Measurements from ENCODE around the gene PTPN2. TPM values are rescaled to one million over a fixed set of nuclear protein-coding genes. Genes with fewer than 3 reads are reported as not detected.
"Not testable (repeated sequence)": the region's sequence is repeated elsewhere in the genome, so short reads cannot be mapped to it uniquely, and the experiment has no call there.

The PTPN2 gene
- polyA plus RNA-seq, 6 donors from 2014 or later, result 84.6 to 112 (median 99.1) TPM

DNA sequence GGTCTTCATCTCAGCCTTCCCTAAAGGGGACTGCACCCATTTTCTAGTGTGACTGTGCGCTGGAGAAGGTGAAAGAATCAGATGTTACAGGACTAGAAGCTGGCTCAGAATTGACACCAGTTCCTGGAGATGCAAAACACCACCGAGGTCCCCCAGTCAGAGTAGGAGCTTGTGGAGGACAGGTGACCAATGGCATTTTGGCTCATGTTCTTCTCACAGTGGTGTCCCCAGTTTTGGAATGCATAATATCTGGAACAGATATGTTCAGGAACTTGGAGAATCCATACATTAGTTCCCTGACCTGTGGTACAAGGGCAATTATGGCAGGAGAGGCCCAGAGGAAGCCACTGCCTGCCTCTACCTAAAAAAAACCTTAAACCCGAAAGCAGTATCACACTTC is 114.9 kb downstream of the PTPN2 start:
- no peak overlapping the region for H3K4me3 Mint-ChIP-seq
- H3K4me1 Mint-ChIP-seq, result no peaks in the 10 kb centered on the region
- ATAC-seq (ENCODE audit: low read depth in 2 of 2) (no peak), DNase-seq (no peak)
- H3K36me3 Mint-ChIP-seq, result no peaks in the 10 kb centered on the region
- no peaks in the 10 kb centered on the region for H3K27me3 Mint-ChIP-seq
- no peaks in the 10 kb centered on the region for H3K9me3 Mint-ChIP-seq
- no peak overlapping the region for H3K27ac Mint-ChIP-seq

DNA sequence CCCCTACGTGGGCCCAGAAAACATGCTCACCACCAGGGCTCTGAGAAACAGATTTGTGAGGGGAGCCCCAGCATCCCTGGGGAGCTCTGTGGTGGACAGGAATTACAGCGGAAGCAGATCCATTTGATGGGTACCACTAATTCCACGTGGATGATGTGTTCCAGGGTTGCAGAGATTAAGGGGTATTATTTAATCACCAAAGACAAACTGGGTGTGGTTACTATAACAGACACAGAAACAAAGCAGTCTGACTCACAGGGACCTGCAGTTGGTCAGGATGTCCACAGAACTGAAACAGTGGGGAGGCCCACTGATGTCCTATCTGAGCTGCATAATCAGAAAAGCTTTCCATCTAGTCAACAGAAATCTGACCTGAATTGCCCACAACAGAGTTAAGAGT is 115.4 kb downstream of the PTPN2 start:
- ATAC-seq (ENCODE audit: low read depth in 2 of 2) (no peak), DNase-seq (no peak)
- Mint-ChIP-seq H3K36me3 (no peaks in the 10 kb centered on the region), H3K9me3 (no peaks in the 10 kb centered on the region), H3K4me1 (no peaks in the 10 kb centered on the region), H3K27me3 (no peaks in the 10 kb centered on the region), H3K27ac (no peak overlapping the region), H3K4me3 (no peak overlapping the region)

DNA sequence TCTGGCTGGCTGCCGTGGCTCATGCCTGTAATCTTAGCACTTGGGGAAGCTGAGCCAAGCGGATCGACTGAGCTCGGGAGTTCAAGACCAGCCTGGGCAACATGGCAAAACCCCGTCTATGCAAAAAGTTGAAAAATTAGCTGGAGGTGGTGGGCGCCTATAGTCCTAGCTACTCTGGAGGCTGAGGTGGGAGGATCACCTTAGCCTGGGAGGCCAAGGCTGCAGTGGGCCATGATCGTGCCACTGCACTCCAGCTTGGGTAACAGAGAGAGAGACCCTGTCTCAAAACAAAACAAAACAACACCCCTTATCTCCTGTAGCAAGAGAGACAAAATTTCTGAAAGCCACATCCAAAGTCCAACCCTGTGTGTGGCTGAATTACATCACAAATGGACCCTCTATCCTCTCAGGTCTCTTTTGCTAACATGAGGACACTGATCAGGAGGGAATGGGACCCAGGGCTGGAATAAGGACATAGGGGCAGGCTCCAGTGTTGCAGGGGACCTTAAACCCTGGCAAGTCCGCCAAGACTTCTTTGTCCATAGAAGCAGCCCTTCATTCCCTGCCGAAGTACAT is 116.4 kb downstream of the PTPN2 start:
- Mint-ChIP-seq H3K27ac (no peak overlapping the region), H3K4me1 (no peaks in the 10 kb centered on the region), H3K36me3 (no peaks in the 10 kb centered on the region), H3K4me3 (no peak overlapping the region), H3K9me3 (no peaks in the 10 kb centered on the region), H3K27me3 (no peaks in the 10 kb centered on the region)
- no peak for DNase-seq
- ATAC-seq (ENCODE audit: low read depth in 2 of 2), result no peak

DNA sequence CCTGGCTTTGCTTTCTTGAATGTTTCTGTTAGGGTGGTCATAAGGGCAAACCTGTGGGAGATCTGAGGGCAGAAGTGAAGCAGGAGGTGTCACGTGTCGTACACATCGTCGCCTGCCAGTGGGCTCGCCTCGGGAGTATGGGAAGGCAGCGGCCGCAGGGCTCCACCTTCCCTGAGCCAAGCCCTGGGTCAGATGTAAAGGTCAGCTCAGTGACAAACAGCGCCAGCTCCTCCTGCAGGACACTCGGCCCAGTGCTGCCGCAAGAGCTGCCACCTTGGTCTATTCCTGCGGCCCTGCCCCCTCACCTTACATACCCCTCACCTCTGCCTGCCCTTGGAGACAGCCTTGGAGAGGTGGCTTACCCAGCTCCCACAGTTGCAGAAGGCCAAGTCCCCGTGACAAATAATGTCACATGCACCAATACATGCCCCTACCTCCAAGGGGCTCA is 117.0 kb downstream of the PTPN2 start:
- DNase-seq (no peak), ATAC-seq (ENCODE audit: low read depth in 2 of 2) (no peak)
- Mint-ChIP-seq H3K4me3 (no peak overlapping the region), H3K4me1 (no peaks in the 10 kb centered on the region), H3K27ac (no peak overlapping the region), H3K27me3 (no peaks in the 10 kb centered on the region), H3K9me3 (no peaks in the 10 kb centered on the region), H3K36me3 (no peaks in the 10 kb centered on the region)

DNA sequence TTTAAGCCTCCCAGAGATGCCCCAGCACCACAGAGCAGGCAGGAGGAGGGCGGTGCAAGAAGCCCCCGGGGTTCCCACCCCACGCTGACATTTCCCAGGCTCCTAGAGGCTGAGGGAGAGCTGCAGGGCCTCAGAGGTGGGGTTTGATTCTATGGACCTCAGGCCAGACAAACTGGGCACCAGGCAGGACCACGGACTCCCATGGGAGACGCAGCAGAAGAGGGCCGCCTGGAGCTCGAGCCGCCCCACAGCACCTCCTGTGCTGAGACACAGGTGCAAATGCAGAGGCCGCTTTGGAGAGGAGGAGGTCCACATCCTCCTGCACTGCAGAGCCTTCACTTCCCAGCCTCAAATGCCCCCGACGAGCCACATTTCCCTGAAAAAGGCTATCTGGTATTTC is 118.5 kb downstream of the PTPN2 start:
- DNase-seq (no peak), ATAC-seq (ENCODE audit: low read depth in 2 of 2) (no peak)
- Mint-ChIP-seq H3K36me3 (no peaks in the 10 kb centered on the region), H3K9me3 (no peaks in the 10 kb centered on the region), H3K27me3 (no peaks in the 10 kb centered on the region), H3K4me3 (peak overlapping the region in 1 of 8 donors; percentile 57), H3K27ac (peak overlapping the region in 1 of 6 donors; percentile 36), H3K4me1 (no peaks in the 10 kb centered on the region)

DNA sequence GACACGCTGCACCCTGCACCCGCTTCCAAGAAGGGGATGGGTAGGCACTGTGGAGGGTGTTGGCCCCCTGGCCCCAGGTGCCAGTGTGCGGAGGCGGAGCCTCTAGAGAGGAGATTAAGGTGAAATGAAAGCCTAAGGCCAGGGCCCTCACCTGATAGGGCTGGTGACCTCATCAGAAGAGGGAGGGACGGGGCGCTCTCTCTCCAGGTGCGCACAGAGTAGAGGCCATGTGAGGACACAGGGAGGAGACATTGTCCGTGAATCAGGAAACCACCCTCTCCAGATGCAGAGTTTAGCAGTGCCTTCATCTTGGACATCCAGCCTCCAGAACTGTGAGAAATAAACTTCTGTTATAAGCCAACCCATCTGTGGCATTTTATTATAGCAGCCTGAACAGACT is 118.9 kb downstream of the PTPN2 start:
- Mint-ChIP-seq H3K27ac (peak overlapping the region in 1 of 6 donors; percentile 36), H3K9me3 (peaks cover 0 to 2% (median 0%) of the 10 kb centered on the region in 7 donors), H3K27me3 (no peaks in the 10 kb centered on the region), H3K36me3 (no peaks in the 10 kb centered on the region), H3K4me3 (no peak overlapping the region), H3K4me1 (no peaks in the 10 kb centered on the region)
- DNase-seq (no peak), ATAC-seq (ENCODE audit: low read depth in 2 of 2) (no peak)

DNA sequence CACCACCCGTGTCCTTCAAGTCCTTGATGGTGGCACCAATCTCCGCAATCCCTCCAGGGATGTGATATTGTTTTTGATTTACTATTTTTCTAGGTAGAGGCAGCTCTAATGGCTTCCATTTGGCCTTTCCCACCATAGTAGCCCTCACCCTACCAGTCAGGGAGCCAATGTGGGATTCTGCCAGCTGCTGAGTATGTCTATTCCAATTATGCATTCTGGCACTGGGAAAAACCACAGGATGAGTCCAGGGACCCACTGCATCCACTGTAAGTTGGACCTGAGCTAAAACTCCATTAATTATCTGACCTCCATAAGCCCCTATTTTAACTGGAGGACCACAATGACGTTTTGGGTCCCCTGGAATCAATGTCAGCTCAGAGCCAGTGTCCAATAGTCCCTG is 125.5 kb downstream of the PTPN2 start:
- not testable (repeated sequence) for H3K27me3 Mint-ChIP-seq; H3K4me3 Mint-ChIP-seq; H3K9me3 Mint-ChIP-seq; H3K4me1 Mint-ChIP-seq; H3K27ac Mint-ChIP-seq; DNase-seq; ATAC-seq (ENCODE audit: low read depth in 2 of 2); H3K36me3 Mint-ChIP-seq

DNA sequence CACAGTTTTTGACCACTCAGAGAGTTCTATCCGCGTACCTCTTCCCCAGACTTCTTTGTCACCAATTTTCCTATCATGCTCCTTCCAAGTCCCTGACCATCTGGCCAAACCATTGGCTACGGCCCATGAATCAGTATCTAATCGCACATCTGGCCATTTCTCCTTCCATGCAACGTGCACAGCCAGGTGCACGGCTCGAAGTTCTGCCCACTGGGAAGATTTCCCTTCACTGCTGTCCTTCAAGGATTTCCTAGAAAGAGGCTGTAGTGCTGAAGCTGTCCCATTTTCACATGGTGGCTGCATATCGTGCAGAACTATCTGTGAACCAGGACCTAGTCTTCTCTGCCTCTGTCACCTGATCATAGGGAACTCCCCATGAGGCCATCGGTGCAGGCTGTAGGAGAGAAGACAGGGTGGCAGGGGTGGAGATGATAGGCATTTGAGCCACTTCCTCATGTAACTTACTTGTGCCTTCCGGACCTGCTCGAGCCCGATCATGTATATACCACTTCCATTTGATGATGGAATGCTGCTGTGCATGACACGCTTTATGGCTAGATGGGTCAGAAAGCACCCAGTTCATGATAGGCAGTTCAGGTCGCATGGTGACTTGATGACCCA is 127.3 kb downstream of the PTPN2 start:
- H3K36me3 Mint-ChIP-seq; H3K9me3 Mint-ChIP-seq; DNase-seq; H3K4me1 Mint-ChIP-seq; H3K27me3 Mint-ChIP-seq; H3K27ac Mint-ChIP-seq; H3K4me3 Mint-ChIP-seq; ATAC-seq (ENCODE audit: low read depth in 2 of 2): not testable (repeated sequence)

DNA sequence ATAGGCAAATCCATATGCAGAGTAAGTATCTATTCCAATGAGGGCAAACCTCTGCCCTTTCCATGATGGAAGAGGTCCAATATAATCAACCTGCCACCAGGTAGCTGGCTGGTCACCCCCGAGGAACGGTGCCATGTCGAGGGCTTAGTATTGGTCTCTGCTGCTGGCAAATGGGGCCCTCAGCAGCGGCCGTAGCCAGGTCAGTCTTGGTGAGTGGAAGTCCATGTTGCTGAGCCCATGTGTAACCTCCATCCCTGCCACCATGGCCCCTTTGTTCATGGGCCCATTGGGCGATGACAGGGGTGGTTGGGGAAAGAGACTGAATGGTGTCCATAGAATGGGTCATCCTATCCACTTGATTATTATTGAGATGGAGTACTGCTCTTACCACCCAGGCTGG is 128.4 kb downstream of the PTPN2 start:
- H3K9me3 Mint-ChIP-seq; H3K4me3 Mint-ChIP-seq; H3K36me3 Mint-ChIP-seq; ATAC-seq (ENCODE audit: low read depth in 2 of 2); H3K27ac Mint-ChIP-seq; DNase-seq; H3K27me3 Mint-ChIP-seq: not testable (repeated sequence)
- peaks cover 1 to 11% (median 3%) of the 10 kb centered on the region in 3 donors for H3K4me1 Mint-ChIP-seq

DNA sequence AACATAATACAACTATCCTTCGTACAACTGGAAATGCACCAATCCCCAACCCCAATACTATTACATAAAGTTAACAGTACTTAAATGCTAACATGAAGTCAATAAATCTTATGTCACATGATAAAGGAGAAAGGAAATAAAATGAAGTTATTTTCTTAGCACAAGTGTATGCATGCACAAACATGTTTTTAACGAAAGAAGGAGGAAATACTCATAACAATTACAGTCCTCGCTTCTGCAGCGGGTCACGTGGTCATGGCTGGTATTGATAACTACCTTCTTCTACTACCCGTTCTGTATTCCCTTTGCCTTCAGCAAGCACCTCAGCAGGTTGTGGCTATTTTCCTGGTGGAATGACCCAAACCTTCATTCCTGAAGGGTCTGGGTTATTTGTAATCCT is 129.5 kb downstream of the PTPN2 start:
- H3K4me3 Mint-ChIP-seq, result no peak overlapping the region
- peak overlapping the region in 1 of 6 donors; percentile 17 for H3K27ac Mint-ChIP-seq
- H3K27me3 Mint-ChIP-seq, result peaks cover 9 to 12% (median 9%) of the 10 kb centered on the region in 3 donors
- H3K36me3 Mint-ChIP-seq, result no peaks in the 10 kb centered on the region
- no peak for ATAC-seq (ENCODE audit: low read depth in 2 of 2)
- H3K9me3 Mint-ChIP-seq, result no peaks in the 10 kb centered on the region
- peaks cover 12 to 22% (median 14%) of the 10 kb centered on the region in 3 donors for H3K4me1 Mint-ChIP-seq
- DNase-seq, result no peak

DNA sequence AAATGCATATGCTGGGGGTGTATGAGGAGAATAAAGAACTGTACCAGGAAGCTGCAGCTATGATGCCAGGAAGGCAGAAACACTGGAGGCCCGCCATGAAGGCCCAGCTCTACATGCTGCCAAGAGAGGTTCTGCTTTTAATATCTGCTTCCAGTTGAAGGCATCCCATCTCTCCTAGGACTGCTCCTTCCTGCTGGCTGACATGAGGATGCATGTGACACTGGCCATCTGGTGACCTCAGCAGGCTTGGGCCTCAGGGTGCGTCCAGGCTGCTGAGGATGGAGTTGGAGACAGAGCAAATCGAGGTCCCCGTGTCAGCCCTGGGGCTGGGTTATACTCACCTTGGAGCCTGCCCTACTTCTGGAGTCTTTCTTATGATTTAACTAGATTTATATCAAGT is 132.1 kb downstream of the PTPN2 start:
- no peak for ATAC-seq (ENCODE audit: low read depth in 2 of 2)
- Mint-ChIP-seq H3K9me3 (no peaks in the 10 kb centered on the region), H3K27ac (no peak overlapping the region)

DNA sequence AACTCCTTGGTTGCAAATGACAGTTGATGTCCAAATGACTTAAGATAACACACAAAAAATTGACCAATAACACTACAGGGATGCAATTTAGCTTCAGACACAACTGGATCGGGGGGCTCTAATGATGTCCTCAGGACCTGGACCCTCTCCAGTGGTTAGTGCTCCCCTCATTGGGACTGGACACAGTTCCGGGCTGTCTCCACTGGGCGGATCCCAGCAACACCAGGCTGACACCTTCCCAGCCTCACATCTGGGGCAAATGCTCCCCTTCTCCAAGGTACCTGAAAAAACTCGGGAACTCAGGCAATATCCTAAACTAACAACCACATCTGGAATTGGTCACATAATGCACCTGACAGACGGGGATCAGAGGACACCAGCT is 132.5 kb downstream of the PTPN2 start:
- Mint-ChIP-seq H3K9me3 (no peaks in the 10 kb centered on the region), H3K27ac (no peak overlapping the region), H3K36me3 (no peaks in the 10 kb centered on the region), H3K4me1 (peaks cover 18 to 28% (median 20%) of the 10 kb centered on the region in 3 donors), H3K4me3 (no peak overlapping the region), H3K27me3 (peaks cover 15 to 24% (median 18%) of the 10 kb centered on the region in 3 donors)
- no peak for DNase-seq
- ATAC-seq (ENCODE audit: low read depth in 2 of 2), result no peak

More for the DNA sequence above, 132.1 kb downstream of the PTPN2 start:
- peaks cover 18 to 28% (median 20%) of the 10 kb centered on the region in 3 donors for H3K4me1 Mint-ChIP-seq
- no peak overlapping the region for H3K4me3 Mint-ChIP-seq
- H3K36me3 Mint-ChIP-seq, result no peaks in the 10 kb centered on the region
- H3K27me3 Mint-ChIP-seq, result peaks cover 15 to 20% (median 18%) of the 10 kb centered on the region in 3 donors
- DNase-seq, result no peak

DNA sequence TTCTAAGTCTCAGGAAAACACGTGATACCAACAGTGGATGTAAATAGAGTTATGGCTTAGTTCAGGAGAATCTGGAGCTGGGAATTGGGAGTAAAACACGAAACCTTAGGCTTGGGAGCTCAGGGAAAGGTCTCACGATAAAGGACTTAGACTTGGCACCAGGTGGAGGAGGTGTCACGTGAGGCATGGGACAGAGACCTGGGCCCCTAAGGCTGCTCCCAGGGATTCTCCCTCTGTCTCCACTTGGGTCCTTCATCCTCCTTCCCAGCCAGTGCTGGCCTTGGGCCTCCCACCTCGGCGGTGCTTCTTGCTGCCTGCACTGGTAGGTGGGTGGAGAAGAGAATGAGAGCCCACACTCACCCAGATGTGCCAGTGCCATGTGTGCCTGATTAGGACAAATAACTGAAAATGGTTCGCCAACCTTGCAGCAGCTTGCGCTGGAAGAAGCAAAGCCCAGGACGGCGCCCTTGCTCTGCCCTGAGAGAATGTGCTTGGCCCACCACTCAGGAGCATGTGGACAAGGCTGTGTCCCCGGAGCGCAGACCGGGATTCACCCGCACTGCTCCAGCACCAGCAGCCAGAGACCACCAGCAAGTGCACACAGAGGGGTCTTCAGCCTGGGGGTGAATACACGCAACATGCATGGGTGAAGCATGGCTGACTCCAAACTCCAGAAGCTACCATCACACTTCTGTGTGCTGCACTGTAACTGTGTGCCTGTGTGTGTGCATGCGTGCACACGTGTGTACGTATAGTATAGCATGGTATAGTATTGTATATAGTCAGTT is 133.1 kb downstream of the PTPN2 start:
- Mint-ChIP-seq H3K27me3 (peaks cover 15 to 24% (median 18%) of the 10 kb centered on the region in 3 donors), H3K9me3 (no peaks in the 10 kb centered on the region), H3K4me1 (peaks cover 18 to 28% (median 20%) of the 10 kb centered on the region in 3 donors), H3K4me3 (peak overlapping the region in 5 of 8 donors; percentile 60 to 78 (median 71)), H3K27ac (no peak overlapping the region), H3K36me3 (no peaks in the 10 kb centered on the region)
- DNase-seq (no peak), ATAC-seq (ENCODE audit: low read depth in 2 of 2) (no peak)
